ENCODE measurements around the gene KRTAP10-3. TPM values are rescaled to one million over a fixed set of nuclear protein-coding genes. Genes with fewer than 3 reads are reported as not detected.
A peak's percentile ranks its signal among the peaks of the same experiment; 100 is the strongest.

KRTAP10-3 gene
- total and polyA plus RNA-seq, 9 of the 15 experiments (the other 6 are each of a cell fraction or from before 2014, with no cell fraction given): not detected

DNA sequence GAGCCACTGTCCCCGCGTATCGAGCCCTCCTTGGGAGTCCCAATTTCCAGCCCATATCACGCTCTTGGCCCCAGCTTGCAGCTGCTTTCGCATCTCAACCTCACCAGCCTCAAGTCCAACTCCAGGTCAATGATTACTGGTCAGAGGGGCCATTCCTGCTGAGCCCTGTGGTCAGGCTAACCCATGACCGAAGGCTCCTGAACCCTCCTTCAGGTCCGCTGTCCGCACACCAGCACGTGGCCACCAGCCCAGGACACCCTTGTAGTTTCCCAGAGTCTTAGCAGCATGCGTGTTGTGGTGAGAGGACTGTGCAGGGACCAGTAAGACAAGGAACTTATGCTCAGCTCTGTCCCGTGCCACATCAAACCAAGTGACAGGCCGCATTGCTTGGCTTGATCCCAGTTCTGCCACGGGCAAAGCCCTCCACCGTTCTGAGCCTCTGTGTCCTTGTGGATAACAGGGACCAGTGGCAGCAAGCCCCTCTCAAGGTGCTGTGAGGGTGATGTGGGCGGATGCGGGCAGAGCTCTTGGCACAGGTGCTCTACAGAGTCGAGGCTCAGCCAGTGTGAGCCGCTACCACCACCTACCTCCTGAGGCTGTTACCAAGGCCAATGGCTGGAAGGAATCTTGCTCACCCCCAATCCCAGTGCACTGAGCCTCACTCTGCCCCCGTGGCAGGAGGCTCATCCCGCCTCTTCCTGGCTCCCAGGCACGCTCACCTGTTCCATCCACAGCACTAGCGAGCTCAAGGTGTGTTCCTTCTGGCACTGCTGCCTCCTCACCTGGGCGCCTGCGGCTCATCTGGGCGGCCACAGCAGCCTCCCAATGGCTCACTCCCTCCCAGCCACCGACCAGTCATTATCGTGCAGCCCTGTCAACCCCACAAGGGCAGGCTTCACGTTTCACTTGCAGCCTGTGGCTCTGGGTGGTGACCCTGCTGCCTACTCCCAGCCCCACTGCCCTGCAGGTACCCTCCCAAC, 39.0 kb downstream of the KRTAP10-3 start:
- Histone ChIP-seq H4K20me1 (replicated peaks; ENCODE audit: control insufficient read depth, insufficient read depth, low read length) (no peaks in the 10 kb centered on the region), H3K4me3 (no peak overlapping the region), H3K9me1 (ENCODE audit: control insufficient read depth, insufficient read depth, low read length) (no peaks in the 10 kb centered on the region), H3K9ac (ENCODE audit: insufficient read depth in 1 of 2, low read depth in 2 of 2, low read length in 2 of 2) (no peak overlapping the region), H3K4me1 (replicated peaks in 1 of 2; ENCODE audit: control insufficient read depth in 2 of 2, insufficient read depth in 2 of 2, low read length in 2 of 2) (peaks cover 0 to 39% of the 10 kb centered on the region in 2 experiments; a peak in 3 of 5 replicates), H3K79me2 (ENCODE audit: control insufficient read depth, insufficient read depth, low read length) (no peaks in the 10 kb centered on the region), H3K9me3 (replicated peaks; ENCODE audit: control insufficient read depth, insufficient read depth, low read depth, low read length) (peaks cover 16% of the 10 kb centered on the region; the same call in 1 of the 2 replicates), H3K36me3 (ENCODE audit: control insufficient read depth, insufficient read depth, low read length) (no peaks in the 10 kb centered on the region), H2AFZ (ENCODE audit: low read depth, low read length) (no peak overlapping the region), H3K4me2 (ENCODE audit: insufficient read depth, low read length) (no peak overlapping the region), H3K27ac (ENCODE audit: extremely low read depth, low read depth, low read length) (no peak overlapping the region), H3K27me3 (ENCODE audit: control insufficient read depth in 2 of 2, insufficient read depth in 2 of 2, low read length in 2 of 2) (peaks cover 0 to 18% of the 10 kb centered on the region in 2 experiments; a peak in 1 of 5 replicates)
- BruUV-seq (replicated peaks): no TSS peak
- intact Hi-C loops (cut with micrococcal nuclease) (loop anchor here (10.0 kb wide), 1 partner anchor 405 kb away; the partner anchor contains the start of gene ITGB2), in situ Hi-C loops (cut with MboI) (loop anchor here (5.0 kb wide), 2 partner anchors 223 to 273 kb away; no protein-coding TSS in a partner anchor)
- no peak for TF ChIP-seq CREB1 (IDR thresholded peaks at IDR 0.05)
- TF ChIP-seq CREB1 (CRISPR knock-in tag; IDR thresholded peaks at IDR 0.05): no peak
- 0 out of 2 replicates have a peak, but pooled peaks have one; percentile 3 for TF ChIP-seq RBFOX2 (IDR thresholded peaks at IDR 0.05; ENCODE audit: low read depth, low read length)
- TF ChIP-seq PHTF2 (CRISPR knock-in tag; IDR thresholded peaks at IDR 0.05): no peak
- DNase-seq (ENCODE audit: extremely low read depth in 1 of 4, low spot score in 3 of 4): no peak
- no peak for ATAC-seq
- CTCF ChIA-PET (ENCODE audit: low intra/inter-chr PET ratio): no interaction called here
- no peak for FAIRE-seq
- POLR2A ChIA-PET: no interaction called here
- 18% methylated on average over 28 of the region's 28 CpGs for WGBS (ENCODE audit: insufficient coverage, low coverage, missing lambda C conversion rate)
